SK-N-SH (cell line): ENCODE results near the gene ADTRP. TPM values are rescaled to one million over a fixed set of nuclear protein-coding genes. Genes with fewer than 3 reads are reported as not detected.

Experiments
- CTCF ChIA-PET: fragments of 300-600, 350-600 bp; formaldehyde crosslinking; extraction: SDS; loops from one replicate; lab custom pipeline; 2021; lab: Yijun Ruan, JAX
- POLR2A ChIA-PET: fragments of 350-600 bp; sonication (Branson Sonifier 250); formaldehyde crosslinking; extraction: SDS; loops from one replicate; lab custom pipeline; 2020; ENCODE audit warnings: antibody characterized with exemption, inconsistent platforms; lab: Yijun Ruan, JAX
- DNase-seq: peaks from one replicate; pipeline ENCODE4 v3.0.0; 2012
- H2AFZ ChIP-seq: fragments of 200-600 bp; sonication (generic); 2 replicates; pipeline ENCODE4 v1.8.1; 2016; ENCODE audit warnings: antibody characterized with exemption, mild to moderate bottlenecking, low read depth
- H3F3A ChIP-seq: fragments of 200-600 bp; sonication (generic); replicated peaks from 2 replicates; pipeline ENCODE3; 2016; ENCODE audit warnings: antibody characterized with exemption, mild to moderate bottlenecking; ENCODE audit not compliant: insufficient read depth
- H3K27ac ChIP-seq, 2 experiments: fragments of 200-500 bp in 1 of 2; fragments of 200-600 bp in 1 of 2; sonication (Bioruptor generic) in 1 of 2; sonication (generic), shearing (Covaris generic) in 1 of 2; 2 replicates each; pipeline versions ENCODE4 v1.5.1 to v1.6.1; 2014 to 2016; ENCODE audit warnings: low read depth in 2 of 2, inconsistent platforms in 1 of 2, low read length in 1 of 2, mild to moderate bottlenecking in 1 of 2, mixed read lengths in 1 of 2
- H3K27me3 ChIP-seq: fragments of 200-600 bp; sonication (generic), shearing (Covaris generic); 2 replicates; pipeline ENCODE4 v1.6.1; 2016; ENCODE audit warnings: mixed run types; ENCODE audit not compliant: insufficient read depth
- H3K36me3 ChIP-seq, 2 experiments: fragments of 200-500 bp in 1 of 2; fragments of 200-600 bp in 1 of 2; sonication (Bioruptor generic) in 1 of 2; sonication (generic) in 1 of 2; replicated peaks in 1 of 2; 2 replicates each; pipeline versions ENCODE3 to v1.5.1; 2014 to 2016; ENCODE audit warnings: low read length in 1 of 2, mild to moderate bottlenecking in 1 of 2; ENCODE audit not compliant: insufficient read depth in 2 of 2, control insufficient read depth in 1 of 2
- H3K4me1 ChIP-seq, 2 experiments: fragments of 200-500 bp in 1 of 2; fragments of 200-600 bp in 1 of 2; sonication (Bioruptor generic) in 1 of 2; sonication (generic), shearing (Covaris generic) in 1 of 2; 2 replicates each; pipeline versions ENCODE4 v1.5.1 to v1.6.1; 2014 to 2016; ENCODE audit warnings: low read depth in 1 of 2, low read length in 1 of 2, mixed run types in 1 of 2; ENCODE audit not compliant: insufficient read depth in 2 of 2, control insufficient read depth in 1 of 2
- H3K4me2 ChIP-seq: fragments of 200-600 bp; sonication (generic), shearing (Covaris generic); 2 replicates; pipeline ENCODE4 v1.6.1; 2017; ENCODE audit warnings: mixed run types
- H3K4me3 ChIP-seq, 2 experiments: fragments of 200-500 bp in 1 of 2; fragments of 200-600 bp in 1 of 2; sonication (Bioruptor generic) in 1 of 2; sonication (generic), shearing (Covaris generic) in 1 of 2; 2 replicates each; pipeline versions ENCODE4 v1.5.1 to v1.8.1; 2014 to 2016; ENCODE audit warnings: low read depth in 2 of 2, inconsistent platforms in 1 of 2, low read length in 1 of 2, mild to moderate bottlenecking in 1 of 2, mixed read lengths in 1 of 2, moderate library complexity in 1 of 2
- H3K79me2 ChIP-seq: fragments of 200-600 bp; sonication (generic); 2 replicates; pipeline ENCODE4 v1.8.1; 2017; ENCODE audit warnings: mild to moderate bottlenecking; ENCODE audit not compliant: insufficient read depth
- H3K9ac ChIP-seq: fragments of 200-600 bp; sonication (generic); 2 replicates; pipeline ENCODE4 v1.6.1; 2017; ENCODE audit warnings: mixed run types
- H3K9me2 ChIP-seq: fragments of 200-600 bp; sonication (generic); 2 replicates; pipeline ENCODE4 v1.6.1; 2017; ENCODE audit warnings: mixed run types
- H3K9me3 ChIP-seq: fragments of 200-600 bp; sonication (generic); 2 replicates; pipeline ENCODE4 v1.6.1; 2017; ENCODE audit warnings: mixed run types, mild to moderate bottlenecking, moderate library complexity
- H4K20me1 ChIP-seq: fragments of 200-600 bp; sonication (generic); 2 replicates; pipeline ENCODE4 v1.6.1; 2017; ENCODE audit warnings: mild to moderate bottlenecking, mixed run types; ENCODE audit not compliant: insufficient read depth
- ELF1 ChIP-seq: IDR thresholded peaks from 2 replicates; pipeline ENCODE4 v1.4.0; 2012
- EZH2phosphoT487 ChIP-seq: fragments of 200-600 bp; sonication (generic); IDR thresholded peaks from 2 replicates; pipeline ENCODE4 v1.6.1; 2017; ENCODE audit warnings: low read depth, mixed run types, mild to moderate bottlenecking, antibody characterized with exemption, moderate library complexity, borderline replicate concordance
- FOSL2 ChIP-seq: IDR thresholded peaks from 2 replicates; pipeline ENCODE4 v1.4.0; 2012; ENCODE audit warnings: low read depth, mild to moderate bottlenecking, moderate library complexity, borderline replicate concordance
- FOXJ3 ChIP-seq: sonication (generic); formaldehyde crosslinking; IDR thresholded peaks from 2 replicates; pipeline ENCODE4 v1.5.1; 2020; ENCODE audit warnings: mild to moderate bottlenecking, missing genetic modification reagents
- GABPA ChIP-seq: IDR thresholded peaks from 2 replicates; pipeline ENCODE4 v1.4.0; 2012; ENCODE audit warnings: low read depth, mild to moderate bottlenecking
- JUND ChIP-seq: IDR thresholded peaks from 2 replicates; pipeline ENCODE4 v1.4.0; 2012
- NRF1 ChIP-seq: IDR thresholded peaks from 2 replicates; pipeline ENCODE4 v1.6.1; 2012; ENCODE audit warnings: low read depth, mild to moderate bottlenecking, low read length
- POLR2AphosphoS5 ChIP-seq: IDR thresholded peaks from 2 replicates; pipeline ENCODE4 v1.6.1; 2012; ENCODE audit warnings: low read depth, low read length
- SMC3 ChIP-seq: IDR thresholded peaks from 2 replicates; pipeline ENCODE4 v1.6.1; 2012; ENCODE audit warnings: low read depth, low read length, improper control_type of control experiment
- WGBS: methylation state at CpG from one replicate; pipeline ENCODE4 v1.1.6; 2017; ENCODE audit warnings: low lambda C conversion rate; 5-methylcytosine and 5-hydroxymethylcytosine counted together
- polyA plus RNA-seq, 3 experiments: library from polyadenylated mRNA; depleted of rRNA; stranded (reverse); fragments of >200 nt; gene quantifications; 2 replicates each; pipeline ENCODE4 v1.2.3, GENCODE V29; 2012
- TF ChIP-seq, protein P1 (sequence below): IDR thresholded peaks from 2 replicates; pipeline ENCODE4; 2012
- TF ChIP-seq, protein P2 (sequence below): fragments of 200-600 bp; sonication (generic); IDR thresholded peaks from 2 replicates; pipeline ENCODE4 v1.6.1; 2017; ENCODE audit warnings: antibody characterized with exemption, mild to moderate bottlenecking, moderate library complexity
- TF ChIP-seq, protein P3 (sequence below): IDR thresholded peaks from 2 replicates; pipeline ENCODE4 v1.6.1; 2012; ENCODE audit warnings: mild to moderate bottlenecking, low read depth, low read length, moderate library complexity
- TF ChIP-seq, protein P4 (sequence below): IDR thresholded peaks from 2 replicates; pipeline ENCODE4 v1.4.0; 2012; ENCODE audit warnings: low read depth, borderline replicate concordance
- TF ChIP-seq, protein P5 (sequence below): IDR thresholded peaks from 2 replicates; pipeline ENCODE4 v1.4.0; 2012; ENCODE audit warnings: low read depth, borderline replicate concordance

The ADTRP gene
- polyA plus RNA-seq, 1 of the 3 experiments (the other 2 are of a cell fraction) = 0.84 TPM

DNA sequence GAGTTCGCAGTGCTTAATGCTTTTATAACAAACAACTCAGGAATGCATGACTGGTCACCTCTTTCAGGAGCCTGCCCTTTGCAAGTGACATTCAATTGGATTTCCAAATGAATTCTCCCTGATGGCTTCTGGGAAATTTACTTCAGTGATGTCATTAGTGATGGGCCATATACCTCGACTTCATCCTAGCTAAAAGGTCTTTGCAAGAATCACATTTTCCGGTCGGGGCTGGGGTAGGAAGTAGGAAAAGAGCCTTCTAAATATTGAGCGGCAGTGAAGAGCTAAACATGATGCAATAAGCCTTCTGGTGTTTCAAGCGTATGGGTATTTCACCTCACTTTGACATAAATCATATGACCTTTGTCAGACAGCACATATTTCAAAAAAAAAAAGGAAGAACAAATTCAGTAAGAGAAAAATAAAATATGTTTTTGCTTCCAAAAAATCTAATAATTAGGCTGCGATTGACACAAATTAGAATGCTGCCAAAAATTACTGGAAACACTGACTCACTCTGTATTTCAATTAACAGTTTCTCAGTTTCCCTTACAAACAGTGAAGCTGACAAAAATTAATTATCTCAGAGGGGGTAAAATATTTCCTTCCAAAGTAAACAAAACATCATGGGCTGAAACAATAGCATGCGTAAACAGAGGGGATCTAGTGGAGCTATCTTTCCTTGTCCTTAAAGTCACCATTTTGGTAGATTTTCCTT lies 39.8 kb downstream of the ADTRP start:
- peaks cover 0 to 4% of the 10 kb centered on the region in 2 experiments; a peak in 1 of 4 replicates for H3K4me1 ChIP-seq
- no peaks in the 10 kb centered on the region for H3K79me2 ChIP-seq
- no peaks in the 10 kb centered on the region for H3K9me3 ChIP-seq
- no peak overlapping the region for H2AFZ ChIP-seq
- no peak overlapping the region for H3K27ac ChIP-seq
- no peaks in the 10 kb centered on the region for H3K9me2 ChIP-seq
- no peaks in the 10 kb centered on the region for H3K27me3 ChIP-seq
- H4K20me1 ChIP-seq = no peaks in the 10 kb centered on the region
- no peaks in the 10 kb centered on the region for H3K36me3 ChIP-seq
- no peak overlapping the region for H3K4me2 ChIP-seq
- ChIA-PET CTCF (no interaction called here), POLR2A (no interaction called here)
- no peak overlapping the region for H3K9ac ChIP-seq
- no peak for DNase-seq
- no peak for TF ChIP-seq POLR2AphosphoS5
- no peak for TF ChIP-seq JUND
- TF ChIP-seq, protein P1, sequence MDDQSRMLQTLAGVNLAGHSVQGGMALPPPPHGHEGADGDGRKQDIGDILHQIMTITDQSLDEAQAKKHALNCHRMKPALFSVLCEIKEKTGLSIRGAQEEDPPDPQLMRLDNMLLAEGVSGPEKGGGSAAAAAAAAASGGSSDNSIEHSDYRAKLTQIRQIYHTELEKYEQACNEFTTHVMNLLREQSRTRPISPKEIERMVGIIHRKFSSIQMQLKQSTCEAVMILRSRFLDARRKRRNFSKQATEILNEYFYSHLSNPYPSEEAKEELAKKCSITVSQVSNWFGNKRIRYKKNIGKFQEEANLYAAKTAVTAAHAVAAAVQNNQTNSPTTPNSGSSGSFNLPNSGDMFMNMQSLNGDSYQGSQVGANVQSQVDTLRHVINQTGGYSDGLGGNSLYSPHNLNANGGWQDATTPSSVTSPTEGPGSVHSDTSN = no peak
- TF ChIP-seq ELF1 = no peak
- H3F3A ChIP-seq = no peaks in the 10 kb centered on the region
- no peak overlapping the region for H3K4me3 ChIP-seq
- 86% methylated on average over 8 of the region's 8 CpGs for WGBS

DNA sequence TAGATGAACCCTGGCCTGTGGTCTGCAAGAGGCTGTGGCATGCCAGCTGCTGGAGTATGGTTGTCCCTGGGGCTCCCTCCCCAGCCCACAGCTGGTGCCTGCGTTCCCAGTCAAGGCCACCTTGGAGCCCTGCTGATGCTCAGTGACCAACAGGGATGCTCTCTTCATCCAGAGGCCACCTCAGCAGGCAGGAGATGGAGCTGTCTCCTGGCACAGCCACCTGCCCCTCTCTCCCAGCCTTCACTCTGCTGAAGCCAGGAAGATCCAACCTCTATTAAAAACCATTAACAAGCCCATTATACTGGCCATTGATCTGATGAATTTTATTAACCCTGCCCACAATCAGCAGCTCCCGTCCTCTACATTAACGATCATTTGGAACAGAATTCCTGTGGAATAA lies 40.4 kb downstream of the ADTRP start:
- TF ChIP-seq, protein P2, sequence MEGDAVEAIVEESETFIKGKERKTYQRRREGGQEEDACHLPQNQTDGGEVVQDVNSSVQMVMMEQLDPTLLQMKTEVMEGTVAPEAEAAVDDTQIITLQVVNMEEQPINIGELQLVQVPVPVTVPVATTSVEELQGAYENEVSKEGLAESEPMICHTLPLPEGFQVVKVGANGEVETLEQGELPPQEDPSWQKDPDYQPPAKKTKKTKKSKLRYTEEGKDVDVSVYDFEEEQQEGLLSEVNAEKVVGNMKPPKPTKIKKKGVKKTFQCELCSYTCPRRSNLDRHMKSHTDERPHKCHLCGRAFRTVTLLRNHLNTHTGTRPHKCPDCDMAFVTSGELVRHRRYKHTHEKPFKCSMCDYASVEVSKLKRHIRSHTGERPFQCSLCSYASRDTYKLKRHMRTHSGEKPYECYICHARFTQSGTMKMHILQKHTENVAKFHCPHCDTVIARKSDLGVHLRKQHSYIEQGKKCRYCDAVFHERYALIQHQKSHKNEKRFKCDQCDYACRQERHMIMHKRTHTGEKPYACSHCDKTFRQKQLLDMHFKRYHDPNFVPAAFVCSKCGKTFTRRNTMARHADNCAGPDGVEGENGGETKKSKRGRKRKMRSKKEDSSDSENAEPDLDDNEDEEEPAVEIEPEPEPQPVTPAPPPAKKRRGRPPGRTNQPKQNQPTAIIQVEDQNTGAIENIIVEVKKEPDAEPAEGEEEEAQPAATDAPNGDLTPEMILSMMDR = no peak
- TF ChIP-seq SMC3 (no peak), FOXJ3 (no peak), EZH2phosphoT487 (no peak), GABPA (no peak), FOSL2 (no peak), NRF1 (no peak)
- TF ChIP-seq, protein P3, sequence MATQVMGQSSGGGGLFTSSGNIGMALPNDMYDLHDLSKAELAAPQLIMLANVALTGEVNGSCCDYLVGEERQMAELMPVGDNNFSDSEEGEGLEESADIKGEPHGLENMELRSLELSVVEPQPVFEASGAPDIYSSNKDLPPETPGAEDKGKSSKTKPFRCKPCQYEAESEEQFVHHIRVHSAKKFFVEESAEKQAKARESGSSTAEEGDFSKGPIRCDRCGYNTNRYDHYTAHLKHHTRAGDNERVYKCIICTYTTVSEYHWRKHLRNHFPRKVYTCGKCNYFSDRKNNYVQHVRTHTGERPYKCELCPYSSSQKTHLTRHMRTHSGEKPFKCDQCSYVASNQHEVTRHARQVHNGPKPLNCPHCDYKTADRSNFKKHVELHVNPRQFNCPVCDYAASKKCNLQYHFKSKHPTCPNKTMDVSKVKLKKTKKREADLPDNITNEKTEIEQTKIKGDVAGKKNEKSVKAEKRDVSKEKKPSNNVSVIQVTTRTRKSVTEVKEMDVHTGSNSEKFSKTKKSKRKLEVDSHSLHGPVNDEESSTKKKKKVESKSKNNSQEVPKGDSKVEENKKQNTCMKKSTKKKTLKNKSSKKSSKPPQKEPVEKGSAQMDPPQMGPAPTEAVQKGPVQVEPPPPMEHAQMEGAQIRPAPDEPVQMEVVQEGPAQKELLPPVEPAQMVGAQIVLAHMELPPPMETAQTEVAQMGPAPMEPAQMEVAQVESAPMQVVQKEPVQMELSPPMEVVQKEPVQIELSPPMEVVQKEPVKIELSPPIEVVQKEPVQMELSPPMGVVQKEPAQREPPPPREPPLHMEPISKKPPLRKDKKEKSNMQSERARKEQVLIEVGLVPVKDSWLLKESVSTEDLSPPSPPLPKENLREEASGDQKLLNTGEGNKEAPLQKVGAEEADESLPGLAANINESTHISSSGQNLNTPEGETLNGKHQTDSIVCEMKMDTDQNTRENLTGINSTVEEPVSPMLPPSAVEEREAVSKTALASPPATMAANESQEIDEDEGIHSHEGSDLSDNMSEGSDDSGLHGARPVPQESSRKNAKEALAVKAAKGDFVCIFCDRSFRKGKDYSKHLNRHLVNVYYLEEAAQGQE = no peak
- TF ChIP-seq, protein P4, sequence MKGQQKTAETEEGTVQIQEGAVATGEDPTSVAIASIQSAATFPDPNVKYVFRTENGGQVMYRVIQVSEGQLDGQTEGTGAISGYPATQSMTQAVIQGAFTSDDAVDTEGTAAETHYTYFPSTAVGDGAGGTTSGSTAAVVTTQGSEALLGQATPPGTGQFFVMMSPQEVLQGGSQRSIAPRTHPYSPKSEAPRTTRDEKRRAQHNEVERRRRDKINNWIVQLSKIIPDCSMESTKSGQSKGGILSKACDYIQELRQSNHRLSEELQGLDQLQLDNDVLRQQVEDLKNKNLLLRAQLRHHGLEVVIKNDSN = no peak
- TF ChIP-seq, protein P5, sequence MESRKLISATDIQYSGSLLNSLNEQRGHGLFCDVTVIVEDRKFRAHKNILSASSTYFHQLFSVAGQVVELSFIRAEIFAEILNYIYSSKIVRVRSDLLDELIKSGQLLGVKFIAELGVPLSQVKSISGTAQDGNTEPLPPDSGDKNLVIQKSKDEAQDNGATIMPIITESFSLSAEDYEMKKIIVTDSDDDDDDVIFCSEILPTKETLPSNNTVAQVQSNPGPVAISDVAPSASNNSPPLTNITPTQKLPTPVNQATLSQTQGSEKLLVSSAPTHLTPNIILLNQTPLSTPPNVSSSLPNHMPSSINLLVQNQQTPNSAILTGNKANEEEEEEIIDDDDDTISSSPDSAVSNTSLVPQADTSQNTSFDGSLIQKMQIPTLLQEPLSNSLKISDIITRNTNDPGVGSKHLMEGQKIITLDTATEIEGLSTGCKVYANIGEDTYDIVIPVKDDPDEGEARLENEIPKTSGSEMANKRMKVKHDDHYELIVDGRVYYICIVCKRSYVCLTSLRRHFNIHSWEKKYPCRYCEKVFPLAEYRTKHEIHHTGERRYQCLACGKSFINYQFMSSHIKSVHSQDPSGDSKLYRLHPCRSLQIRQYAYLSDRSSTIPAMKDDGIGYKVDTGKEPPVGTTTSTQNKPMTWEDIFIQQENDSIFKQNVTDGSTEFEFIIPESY = no peak
- no peak for DNase-seq
- Histone ChIP-seq H3K9me3 (no peaks in the 10 kb centered on the region), H3K4me1 (peaks cover 0 to 4% of the 10 kb centered on the region in 2 experiments; a peak in 1 of 4 replicates), H3K27ac (no peak overlapping the region), H2AFZ (no peak overlapping the region), H3K4me3 (no peak overlapping the region), H3K27me3 (no peaks in the 10 kb centered on the region), H3F3A (no peaks in the 10 kb centered on the region), H3K79me2 (no peaks in the 10 kb centered on the region), H4K20me1 (no peaks in the 10 kb centered on the region), H3K4me2 (no peak overlapping the region), H3K9ac (no peak overlapping the region), H3K36me3 (no peaks in the 10 kb centered on the region), H3K9me2 (no peaks in the 10 kb centered on the region)
- POLR2A ChIA-PET = no interaction called here
- CTCF ChIA-PET = no interaction called here
- WGBS = 100% methylated on average over 2 of the region's 3 CpGs
